GM21825 (cell line): ENCODE data around the gene ARFGEF3.
"Not testable (repeated sequence)": the region's sequence is repeated elsewhere in the genome, so short reads cannot be mapped to it uniquely, and the experiment has no call there.

Experiments used
- ATAC-seq: cut with Tn5 transposase; IDR thresholded peaks from one replicate; pipeline ENCODE4 v1.9.1; 2021; ENCODE audit warnings: mild to moderate bottlenecking, moderate library complexity; ENCODE audit not compliant: unreplicated experiment

ARFGEF3 gene

DNA sequence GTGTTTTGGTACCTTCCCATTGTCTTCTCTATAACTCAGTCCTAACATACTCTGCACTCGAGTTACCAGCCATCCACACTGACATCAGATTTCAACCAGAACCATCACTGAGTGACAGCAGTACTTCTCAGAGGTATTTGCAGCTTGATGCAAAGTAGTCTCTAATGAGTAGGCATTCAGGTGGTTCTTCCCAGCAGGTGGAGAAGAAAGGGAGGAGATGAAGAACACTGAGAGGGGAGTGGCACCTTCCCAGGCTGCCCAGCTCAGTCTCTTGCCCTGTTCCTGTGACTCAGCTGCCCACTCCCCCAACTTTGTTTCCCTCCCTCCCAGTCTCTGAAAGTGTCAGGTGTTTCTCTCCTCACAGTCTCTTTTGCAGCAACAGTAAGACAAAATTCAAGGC lies 177.3 kb downstream of the ARFGEF3 start:
- ATAC-seq = no peak

DNA sequence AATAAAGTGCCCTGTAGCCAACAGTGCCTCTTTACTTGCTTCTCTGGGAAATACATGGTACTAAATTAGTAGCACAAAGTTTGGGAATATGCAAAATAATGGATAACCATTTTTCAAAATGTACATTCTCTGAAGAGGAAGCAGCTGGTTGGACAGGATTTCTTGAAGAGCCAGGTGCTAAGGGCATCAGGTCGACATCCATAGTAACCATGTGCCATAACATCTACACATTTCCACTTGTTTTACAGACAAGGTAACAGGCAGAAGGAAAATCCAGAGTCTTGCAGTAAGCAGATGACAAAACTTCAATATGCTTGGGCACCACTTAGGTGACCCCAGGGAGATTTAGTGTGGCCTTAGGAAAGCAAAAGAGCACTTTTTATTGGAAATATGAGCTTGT lies 179.4 kb downstream of the ARFGEF3 start:
- no peak for ATAC-seq

DNA sequence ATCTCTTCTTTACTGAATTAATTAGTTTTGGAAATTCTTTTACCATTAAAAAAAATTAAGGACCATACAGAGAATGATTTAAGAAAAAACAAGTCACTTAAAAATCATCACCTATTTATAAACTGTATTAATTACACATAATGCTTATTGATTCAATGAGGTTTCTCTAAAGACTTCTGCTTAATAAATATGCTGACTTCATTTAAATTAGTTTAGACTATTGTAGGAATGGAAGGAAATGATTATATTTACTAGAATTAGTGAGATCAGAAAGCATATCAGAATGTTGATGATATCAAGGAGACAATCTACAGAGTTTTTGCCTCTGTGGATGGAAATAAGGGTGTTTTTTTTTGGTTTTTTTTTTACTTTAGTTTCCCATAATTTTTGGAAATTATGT lies 181.4 kb downstream of the ARFGEF3 start:
- no peak for ATAC-seq

DNA sequence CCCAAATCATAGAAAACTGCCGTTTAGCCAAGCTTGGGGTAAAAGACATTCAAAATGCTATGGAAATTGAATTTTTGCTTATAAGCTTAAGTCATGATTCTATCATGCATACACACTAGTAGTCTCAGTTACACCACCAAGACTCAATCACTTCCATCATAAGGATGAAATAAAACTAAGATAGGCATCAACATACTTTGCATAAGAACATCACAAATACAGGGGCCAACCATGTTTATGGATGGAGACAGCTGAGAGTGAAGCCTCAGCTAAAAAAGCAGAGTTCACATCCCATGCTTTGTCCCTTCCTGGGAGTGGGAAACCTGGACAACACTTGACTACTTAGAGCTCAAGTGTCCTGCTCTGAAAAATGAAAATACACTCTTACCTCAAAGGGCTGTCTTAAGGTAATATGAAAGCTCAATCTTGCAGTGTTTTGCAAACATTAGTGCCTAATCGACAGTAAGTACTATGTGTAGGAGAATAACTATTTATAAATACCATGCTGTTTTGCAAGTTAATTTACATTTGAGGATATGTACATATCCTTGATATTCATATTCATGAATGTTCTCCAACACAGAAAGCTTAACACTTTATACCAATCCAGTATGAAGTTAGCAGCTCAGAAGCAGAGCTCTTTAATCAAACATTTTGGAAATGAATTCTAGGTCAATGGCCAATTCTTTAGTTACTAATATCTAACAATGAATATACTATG lies 184.0 kb downstream of the ARFGEF3 start:
- no peak for ATAC-seq

DNA sequence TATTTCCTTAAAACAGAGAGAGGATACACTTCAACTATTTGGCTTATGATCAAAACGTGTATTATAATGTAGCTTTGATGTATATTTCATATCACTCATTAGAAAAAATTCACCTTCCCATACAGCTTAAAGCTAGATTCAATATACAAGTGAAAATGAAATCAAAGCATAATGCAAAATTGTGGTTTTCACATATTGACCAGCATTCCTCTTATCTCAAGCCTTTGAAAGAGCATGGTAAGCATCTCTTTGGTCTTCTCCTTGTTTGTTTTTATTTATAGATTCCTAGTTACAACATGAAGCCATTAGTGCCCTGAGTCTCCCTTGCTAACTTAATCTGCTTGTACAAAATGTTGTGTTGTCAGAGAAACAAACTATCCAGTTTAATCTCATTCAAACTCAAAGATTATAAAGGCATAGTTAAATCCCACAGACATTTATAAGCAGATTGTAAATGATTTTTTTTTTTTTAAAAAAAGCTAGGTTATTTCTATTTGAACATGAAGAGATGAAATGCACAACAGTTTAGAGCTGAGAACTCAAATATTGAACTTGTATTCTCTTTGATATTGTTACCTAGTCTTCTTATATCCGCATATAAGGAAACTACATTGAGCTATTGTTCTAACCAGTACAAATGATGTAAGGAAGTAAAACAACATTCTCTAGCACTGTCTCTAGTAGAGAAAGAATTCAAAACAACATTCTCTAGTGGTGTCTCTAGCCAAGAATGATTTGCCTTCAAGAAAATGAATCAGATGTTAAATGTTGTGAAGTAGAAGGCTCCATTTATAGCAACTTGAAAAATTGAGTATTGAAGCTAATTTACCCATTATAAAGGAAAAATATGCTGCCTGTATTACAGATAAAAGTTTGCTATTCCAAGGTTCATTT lies 184.8 kb downstream of the ARFGEF3 start:
- ATAC-seq = no peak

DNA sequence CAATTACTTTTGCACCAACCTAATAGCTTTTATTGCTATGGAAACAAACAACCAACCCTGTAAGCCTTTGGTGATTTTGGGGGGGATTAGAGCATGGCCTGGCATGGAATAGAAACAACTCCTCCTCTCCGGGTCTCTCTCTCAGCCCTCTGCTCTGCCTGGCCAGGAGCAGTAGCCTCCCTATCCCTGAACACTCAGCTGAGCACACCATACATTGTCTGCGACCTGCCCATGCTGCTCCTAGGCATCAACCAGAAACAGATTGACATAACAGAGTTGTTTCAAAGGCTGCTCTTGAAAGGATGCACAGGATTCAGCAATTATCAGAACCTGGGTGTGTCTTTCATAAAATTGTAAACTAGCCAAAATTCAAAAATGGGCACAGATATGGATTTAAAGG lies 186.1 kb downstream of the ARFGEF3 start:
- no peak for ATAC-seq

DNA sequence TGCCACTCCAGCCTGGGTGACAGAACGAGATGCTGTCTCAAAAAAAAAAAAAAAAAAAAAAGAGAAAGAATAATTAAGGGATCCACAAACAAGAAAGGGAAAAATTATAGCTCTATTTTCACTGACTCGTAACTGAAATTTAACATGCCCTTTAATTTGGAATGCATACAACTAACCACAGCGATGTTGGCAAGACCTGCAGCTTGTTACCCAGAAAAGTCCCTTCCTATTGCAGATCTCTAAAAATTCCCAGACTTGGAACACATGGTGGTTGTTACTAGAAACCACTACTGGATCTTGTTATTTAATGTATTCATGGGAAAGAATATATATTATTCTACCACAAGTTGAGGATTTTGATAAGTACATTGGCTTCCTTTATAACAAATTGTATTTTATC lies 188.2 kb downstream of the ARFGEF3 start:
- ATAC-seq = no peak

DNA sequence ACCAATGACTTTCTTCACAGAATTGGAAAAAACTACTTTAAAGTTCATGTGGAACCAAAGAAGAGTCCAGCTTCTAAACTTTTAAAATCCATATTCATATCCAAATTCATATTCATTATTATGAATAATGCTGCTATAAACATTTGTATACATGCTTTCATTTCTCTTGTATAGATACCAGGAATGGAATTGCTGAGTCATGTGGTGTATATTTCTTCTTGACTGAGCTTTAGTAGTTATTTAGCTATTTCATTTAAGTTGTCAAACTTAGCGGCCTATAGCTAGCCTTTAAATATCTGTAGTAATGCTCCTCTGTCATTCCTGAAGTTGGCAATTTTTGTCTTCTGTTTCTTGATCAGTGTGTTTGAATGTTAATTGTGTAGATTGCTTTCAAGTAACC lies 196.2 kb downstream of the ARFGEF3 start:
- no peak for ATAC-seq

DNA sequence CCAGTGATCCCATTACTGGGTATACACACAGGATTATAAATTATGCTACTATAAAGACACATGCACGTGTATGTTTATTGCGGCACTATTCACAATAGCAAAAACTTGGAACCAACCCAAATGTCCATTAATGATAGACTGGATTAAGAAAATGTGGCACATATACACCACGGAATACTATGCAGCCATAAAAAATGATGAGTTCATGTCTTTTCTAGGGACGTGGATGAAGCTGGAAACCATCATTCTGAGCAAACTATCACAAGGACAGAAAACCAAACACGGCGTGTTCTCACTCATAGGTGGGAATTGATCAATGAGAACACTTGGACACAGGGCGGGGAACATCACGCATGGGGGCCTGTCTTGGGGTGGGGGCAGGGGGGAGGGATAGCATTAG lies 206.9 kb downstream of the ARFGEF3 start:
- not testable (repeated sequence) for ATAC-seq

DNA sequence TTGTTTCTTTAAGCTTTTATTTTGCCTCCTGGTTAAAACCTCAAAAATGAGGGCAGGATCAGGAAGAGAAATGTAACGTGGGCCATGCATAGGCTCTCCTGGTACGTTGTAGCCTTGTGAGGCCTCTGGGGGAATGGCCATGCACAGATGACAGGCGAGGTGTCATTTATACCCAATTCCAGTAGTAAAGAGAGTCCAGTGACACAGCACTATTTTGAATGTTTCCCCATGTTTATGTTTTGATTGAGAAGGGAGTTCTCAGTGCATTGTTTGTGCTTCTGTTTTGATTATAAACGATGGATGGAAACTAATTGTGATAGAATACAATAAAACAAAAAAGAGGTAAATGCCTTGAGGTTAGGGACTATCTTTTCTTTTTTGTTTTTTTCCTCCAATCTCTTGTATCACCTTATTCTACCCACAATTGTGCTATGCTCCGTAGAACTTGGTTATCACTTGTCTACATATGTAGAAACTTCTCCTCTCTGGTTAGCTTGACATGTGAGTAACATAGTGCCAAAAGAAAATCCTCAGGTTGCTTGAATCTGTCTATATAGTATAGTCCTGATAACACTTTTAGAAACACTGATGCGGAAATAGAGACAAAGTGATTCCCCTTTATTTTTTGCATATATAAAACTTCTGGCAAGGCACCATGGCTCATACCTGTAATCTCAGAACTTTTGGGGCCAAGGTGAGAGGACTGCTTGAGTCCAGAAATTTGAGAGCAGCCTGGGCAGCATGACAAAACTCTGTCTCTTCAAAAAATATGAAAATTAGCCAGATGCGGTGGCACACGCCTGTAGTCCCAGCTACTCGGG lies 209.1 kb downstream of the ARFGEF3 start:
- ATAC-seq = no peak

DNA sequence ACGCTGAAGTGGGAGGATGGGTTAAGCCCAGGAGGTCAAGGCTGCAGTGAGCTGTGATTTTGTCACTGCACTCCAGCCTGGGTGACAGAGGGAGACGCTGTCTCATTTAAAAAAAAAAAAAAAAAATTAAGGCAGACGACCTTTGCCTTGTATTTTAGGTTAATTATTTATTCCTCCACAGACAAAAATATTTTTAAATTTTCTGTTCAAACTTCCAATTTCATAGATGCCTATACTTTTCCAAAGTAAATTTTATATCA lies 209.6 kb downstream of the ARFGEF3 start:
- ATAC-seq = no peak

DNA sequence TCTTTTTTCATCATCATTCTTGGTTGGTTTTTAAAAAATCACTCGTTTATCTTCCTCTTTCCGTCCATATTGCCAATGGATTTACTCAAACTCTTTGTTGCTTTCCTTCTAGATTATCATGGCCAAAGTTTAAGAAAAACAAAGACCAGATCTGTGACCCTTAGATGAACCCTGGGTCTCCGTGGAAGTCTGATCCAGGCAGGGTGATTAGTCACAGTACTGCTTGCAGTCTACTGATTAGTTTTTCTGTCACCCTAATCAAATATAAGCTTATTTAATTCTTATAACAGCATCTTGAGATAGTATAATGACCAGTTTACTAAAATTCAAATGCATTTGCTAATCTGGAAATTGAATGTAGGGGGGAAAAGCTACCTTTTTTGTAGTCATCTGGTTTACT lies 210.0 kb downstream of the ARFGEF3 start:
- no peak for ATAC-seq

DNA sequence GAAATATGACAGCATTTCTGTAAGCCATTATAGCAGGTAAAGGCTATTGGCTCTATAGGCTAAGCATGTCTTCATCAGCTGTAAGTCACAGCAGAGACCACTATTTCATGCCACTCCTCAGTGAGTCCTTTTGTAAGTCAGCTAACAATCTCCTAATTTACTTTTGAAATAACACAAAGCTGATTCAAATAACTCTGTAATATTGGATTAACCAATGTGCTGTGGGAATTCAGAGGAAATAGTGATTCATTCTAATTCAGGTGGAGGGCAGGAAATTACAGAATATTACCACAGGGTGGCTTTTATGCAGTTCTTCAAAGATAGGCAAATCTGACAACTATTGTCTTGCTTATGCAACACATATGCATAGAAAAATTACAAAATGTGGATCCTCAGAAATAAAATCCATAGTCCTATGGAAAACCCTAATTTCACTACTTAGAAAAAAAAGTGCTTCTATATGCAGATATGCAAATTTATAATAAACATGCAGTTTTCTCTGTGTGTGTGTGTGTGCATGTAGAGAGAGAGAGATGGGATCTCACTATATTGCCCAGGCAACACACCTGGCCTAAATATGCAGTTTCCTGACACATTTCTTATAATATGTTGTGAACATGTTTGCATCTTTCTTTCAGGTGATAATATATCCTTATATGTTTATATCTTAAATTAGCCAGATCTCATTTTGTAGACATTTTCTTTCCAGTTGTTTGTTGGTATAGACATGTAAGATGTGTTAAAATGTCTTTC lies 211.1 kb downstream of the ARFGEF3 start:
- no peak for ATAC-seq

DNA sequence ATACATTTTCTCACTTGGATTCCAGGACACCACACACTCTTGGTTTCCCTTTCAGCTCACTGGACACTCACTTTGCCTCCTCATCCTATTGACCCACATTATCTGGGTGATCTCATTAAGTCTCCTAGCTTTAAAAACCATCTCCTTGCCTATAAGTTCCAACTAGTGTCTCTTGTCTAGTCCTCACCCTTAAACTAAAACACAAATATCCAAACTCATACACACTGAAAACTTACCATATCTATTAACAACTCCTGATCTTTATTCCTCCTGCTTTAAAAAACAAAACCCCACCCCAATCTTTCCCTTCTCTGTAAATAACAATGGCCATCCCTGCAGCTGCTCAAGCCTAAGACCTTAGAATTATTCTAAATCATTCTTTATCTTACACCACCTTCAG lies 212.5 kb downstream of the ARFGEF3 start:
- ATAC-seq = no peak

DNA sequence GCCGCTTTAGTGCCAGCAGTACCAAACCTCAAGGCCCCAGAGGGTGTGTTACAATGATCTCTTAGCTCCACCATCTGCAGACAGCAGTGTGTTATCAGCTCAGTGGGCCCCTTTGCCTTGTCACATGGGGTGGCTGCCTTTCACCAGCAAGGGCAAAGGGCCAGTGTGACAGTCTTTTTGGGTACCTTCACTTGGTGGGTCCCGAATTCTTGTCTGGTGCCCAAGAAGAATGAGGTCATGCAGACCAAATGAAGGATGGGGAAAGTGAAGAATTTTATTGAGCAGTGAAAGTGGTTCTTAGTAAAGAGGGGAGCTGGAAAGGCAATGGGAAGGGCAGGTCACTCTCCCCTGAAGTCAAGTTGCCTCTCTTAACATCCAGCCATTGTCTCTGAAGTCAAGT lies 213.1 kb downstream of the ARFGEF3 start:
- no peak for ATAC-seq

DNA sequence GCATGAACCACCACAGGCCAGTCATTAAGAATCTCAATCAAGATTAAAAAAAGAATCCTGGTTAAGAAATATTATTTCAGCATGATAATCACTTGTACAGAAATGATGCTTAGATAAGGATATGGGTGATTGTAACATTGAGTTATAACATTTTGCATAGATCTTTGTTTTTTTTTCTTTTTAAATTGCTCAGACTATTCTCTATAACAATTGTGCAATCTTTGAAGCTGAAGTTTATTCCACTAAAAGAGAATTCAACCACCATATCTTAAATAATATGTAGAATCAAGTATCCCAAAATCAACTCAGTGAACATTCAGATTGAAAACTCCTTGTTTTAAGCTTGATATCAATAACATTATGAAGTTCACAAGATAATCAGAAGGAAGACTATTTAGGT lies 215.3 kb downstream of the ARFGEF3 start:
- ATAC-seq = no peak

DNA sequence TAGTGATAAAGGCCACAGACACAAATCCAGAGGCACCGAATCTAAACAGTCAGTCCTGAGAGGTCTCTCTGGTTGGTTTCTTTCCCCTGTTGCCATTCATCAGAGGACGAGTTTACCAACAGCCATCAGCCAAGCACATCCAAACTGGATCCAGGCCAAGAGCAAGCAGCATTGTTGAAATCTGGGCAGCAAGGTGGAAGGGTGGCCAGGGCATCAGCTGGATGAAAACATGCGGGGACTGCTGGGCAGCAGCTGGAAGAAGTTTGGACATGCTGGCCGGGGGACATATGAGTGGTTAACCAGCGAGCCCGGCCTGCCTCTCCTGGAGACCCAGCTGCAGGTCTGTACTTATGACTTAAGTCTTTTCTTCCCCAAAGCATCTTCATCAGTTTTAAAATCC lies 216.1 kb downstream of the ARFGEF3 start, which contains the start of gene SMIM28:
Gene SMIM28 (plus strand): TSS at position 62 of the 400 bp plus-strand sequence. CDS start 168 bp downstream, at position 230.
- ATAC-seq = no peak

DNA sequence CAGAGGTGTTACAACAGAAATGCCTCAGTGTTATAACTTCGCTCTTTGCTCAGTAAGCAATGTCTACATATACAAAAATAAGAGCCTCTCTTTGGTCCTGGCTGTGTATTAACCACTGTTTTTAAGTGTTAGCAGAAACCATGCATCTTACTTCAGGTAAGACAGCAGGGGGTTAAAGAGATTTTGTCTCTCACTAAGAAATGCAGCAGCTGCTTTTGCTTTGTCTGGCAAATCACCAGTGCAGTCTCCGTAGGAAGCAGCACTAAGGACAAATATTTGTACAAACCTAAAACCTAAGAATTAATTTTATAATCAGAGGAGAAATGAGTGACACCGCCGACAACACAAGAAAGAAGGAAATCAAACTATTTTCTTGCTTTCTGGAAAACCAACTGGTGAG lies 216.7 kb downstream of the ARFGEF3 start:
- no peak for ATAC-seq

DNA sequence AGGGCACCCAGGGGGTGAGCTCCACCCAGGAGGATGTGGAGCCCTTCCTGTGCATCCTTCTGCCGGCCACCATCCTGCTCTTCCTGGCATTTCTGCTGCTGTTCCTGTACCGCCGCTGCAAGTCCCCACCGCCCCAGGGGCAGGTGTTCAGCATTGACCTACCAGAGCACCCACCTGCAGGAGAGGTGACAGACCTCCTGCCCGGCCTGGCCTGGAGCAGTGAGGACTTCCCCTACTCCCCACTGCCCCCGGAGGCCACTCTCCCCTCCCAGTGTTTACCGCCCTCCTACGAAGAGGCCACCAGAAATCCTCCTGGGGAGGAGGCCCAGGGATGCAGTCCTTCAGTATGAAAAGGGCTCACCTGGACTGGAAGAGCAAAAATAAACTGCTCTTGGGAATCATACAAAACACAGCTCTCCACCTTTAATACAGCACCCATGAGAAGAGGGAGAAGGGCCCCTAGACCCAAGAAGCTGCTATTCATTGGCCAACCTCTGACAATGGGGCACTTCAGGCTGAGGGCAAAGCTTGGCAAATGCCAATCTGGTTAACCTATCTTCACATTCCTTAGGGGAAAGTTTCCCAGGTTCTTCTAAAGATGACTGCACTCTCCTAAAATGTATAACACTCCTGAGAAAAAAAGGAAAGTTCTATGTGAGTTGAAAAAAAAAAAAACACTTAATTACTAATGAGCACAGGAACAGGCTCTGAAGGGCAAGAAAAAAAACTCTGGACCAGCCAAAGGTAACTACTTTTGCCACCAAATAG lies 220.9 kb downstream of the ARFGEF3 start:
- no peak for ATAC-seq

DNA sequence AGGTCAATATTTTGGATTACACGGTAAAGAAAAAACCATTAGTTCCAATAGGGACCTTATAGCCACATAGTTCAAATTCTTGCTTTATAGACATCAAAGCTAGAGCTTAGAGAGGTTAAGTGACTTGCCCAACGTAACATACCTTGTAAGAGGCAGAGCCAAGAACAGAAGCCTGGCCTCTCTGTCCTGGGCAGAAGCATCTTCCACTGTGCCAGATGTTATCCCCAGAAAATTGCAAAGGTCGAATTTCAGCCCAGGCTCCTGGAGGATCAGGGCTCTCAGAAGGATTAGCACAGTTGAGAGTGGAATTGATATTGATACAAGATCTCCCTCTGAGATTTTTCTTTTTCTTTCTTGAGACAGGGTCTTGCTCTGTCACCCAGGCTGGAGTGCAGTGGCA lies 222.0 kb downstream of the ARFGEF3 start:
- ATAC-seq = no peak
